GM18858 (cell line): ENCODE data around the gene IFNL3.
"Not testable (repeated sequence)": the region's sequence is repeated elsewhere in the genome, so short reads cannot be mapped to it uniquely, and the experiment has no call there.

ENCODE experiments used
- ATAC-seq: cut with Tn5 transposase; IDR thresholded peaks from one replicate; pipeline ENCODE4 v1.9.1; 2021; ENCODE audit not compliant: unreplicated experiment

Gene IFNL3

GRCh38 chr19:39218230-39219007 is 26.4 kb downstream of the IFNL3 start:
- ATAC-seq, result no peak

DNA sequence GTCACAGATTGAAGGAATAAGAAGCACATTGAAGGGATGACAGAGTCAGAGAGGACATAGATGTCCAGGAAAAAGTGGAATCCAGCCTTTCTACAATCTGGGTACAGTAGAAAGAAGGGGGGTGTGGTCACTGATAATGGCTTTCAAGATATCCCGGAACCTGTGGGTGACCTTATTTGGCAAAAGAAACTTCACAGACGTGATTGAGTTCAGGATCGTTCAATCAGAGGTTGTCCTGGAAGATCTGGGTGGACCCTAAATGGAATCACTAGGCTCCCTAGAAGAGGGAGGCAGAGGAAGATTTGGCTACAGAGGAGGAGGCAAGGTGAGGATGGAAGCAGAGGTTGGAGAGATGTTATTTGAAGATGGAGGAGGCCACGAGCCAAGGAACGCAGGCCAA is 27.7 kb downstream of the IFNL3 start:
- ATAC-seq, result no peak

- ATAC-seq, result not testable (repeated sequence)
Measured at GRCh38 chr19:39215323-39215722, 29.5 kb downstream of the IFNL3 start.

- ATAC-seq, result no peak
Measured at GRCh38 chr19:39212375-39212742, 32.4 kb downstream of the IFNL3 start.

DNA sequence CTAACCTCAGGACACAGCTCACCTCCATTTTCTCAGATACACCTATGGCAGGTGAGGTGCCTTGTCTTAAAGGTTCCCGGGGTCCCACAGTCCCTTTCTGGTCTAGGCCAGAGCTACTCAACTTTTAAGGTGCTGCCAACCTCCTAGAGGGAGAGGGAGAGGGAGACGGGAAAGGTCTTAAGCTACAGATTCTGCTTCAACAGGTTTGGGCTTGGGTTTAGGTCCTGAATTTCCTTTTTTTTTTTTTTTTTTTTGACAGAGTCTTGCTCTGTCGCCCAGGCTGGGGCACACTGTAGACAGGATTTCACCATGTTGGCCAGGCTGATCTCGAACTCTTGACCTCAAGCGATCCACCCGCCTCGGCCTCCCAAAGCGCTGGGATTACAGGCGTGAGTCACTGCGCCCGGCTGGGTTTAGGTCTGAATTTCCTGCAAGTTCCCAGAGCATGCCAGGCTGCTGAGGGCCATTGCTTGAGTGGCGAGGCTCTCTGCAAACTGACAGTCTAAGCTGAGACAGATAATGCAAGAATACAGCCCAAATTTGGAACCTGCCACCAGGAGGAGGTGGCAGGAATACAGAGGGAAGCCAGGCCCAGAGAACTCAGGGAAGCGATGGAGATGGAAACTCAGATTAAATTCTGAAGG is 33.0 kb downstream of the IFNL3 start:
- ATAC-seq, result no peak

- no peak for ATAC-seq
Measured at GRCh38 chr19:39209196-39209595, 35.6 kb downstream of the IFNL3 start.

- no peak for ATAC-seq
Measured at GRCh38 chr19:39208175-39208795, 36.5 kb downstream of the IFNL3 start.

DNA sequence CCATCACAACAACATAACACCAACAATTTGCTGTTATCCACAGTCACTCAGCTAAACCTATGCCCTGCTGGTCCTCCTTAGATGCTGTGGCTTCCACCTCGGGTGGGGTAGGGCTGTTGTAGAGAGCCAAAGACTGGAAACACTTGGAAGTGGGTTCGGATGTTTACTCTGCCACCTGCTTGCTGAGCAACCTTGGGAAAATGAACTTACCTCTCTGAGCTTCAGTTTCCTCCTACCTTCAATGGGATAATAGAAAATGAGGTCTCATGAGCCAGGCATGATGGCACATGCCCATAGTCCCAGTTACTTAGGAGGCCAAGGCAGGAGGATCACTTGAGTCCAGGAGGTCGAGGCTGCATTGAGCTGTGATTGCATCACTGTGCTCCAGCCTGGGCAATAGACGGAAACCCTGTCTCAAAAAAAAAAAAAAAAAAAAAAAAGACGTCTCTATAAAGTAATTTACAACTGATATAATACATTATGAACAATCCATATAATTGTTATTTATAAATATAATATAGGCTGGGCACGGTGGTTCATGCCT is 37.4 kb downstream of the IFNL3 start:
- no peak for ATAC-seq

GRCh38 chr19:39206122-39206521 is 38.7 kb downstream of the IFNL3 start:
- no peak for ATAC-seq

DNA sequence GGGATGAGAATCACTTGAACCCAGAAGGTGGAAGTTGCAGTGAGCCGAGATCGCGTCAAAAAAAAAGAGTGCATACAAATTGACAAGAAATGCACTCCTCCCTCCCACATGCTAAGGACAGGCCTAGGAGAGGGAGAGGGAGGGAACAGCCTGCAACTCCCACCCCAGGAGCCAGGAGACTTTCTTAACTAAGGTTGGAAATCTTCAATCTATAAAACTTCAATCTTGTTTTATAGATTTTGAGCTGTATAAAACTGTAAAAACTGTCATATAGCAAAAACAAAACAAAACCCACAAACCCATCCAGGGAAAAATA is 39.4 kb downstream of the IFNL3 start:
- ATAC-seq, result no peak

DNA sequence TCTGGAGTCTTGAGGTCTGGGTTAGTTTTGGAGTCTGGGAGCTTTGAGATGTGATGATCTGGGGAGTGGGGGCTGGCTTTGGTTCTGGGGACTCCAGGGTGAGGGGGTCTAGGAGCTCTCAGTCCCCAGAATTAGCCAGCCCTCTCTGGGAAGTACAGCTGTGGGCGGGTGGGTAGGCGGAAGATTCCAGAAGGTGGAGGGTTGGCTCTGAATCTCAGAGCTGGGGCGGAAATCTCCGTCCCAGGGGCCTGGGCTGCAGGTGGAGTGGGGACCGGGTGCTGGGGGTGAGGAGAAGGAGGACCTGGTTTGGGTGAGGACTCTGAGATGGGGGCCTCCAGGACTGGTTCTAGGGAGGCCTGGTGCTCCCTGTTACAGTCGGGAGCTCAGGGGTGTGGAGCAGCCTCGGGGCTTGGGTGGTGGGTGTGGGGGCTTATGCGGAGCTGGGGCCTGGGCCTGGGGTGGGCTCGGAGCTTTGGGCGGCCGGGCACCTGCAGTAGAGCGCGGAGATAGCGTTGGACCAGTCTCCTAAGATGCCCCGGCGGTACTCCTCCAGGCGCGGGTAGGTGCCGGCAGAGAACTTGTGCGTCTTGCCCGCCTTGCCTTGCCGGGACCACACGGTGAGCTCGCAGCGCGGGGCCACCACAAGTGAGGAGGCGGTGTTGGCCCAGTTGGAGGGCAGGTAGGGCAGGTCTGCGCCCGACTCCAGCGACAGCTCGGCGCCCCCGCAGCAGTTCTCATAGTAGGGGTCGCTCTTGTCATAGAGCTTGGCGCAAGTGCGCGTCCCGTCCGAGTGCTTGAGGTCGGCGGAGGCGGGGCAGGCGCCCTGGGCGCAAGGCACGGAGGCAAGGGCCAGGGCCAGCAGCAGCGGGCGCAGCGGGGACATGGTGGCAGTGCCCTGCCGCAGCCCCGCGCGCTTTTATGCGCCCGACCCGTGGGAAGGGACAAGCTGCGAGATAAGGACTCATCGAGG is 41.1 kb downstream of the IFNL3 start, which contains the start of gene SYCN:
TSS of gene SYCN (minus strand) at position 892 of the 970 bp plus-strand sequence. CDS start at position 883, 9 bp downstream.
- ATAC-seq, result no peak

- no peak for ATAC-seq
Measured at GRCh38 chr19:39202998-39203355, 41.8 kb downstream of the IFNL3 start.

- ATAC-seq, result no peak
Measured at GRCh38 chr19:39200803-39201115, 44.0 kb downstream of the IFNL3 start.

DNA sequence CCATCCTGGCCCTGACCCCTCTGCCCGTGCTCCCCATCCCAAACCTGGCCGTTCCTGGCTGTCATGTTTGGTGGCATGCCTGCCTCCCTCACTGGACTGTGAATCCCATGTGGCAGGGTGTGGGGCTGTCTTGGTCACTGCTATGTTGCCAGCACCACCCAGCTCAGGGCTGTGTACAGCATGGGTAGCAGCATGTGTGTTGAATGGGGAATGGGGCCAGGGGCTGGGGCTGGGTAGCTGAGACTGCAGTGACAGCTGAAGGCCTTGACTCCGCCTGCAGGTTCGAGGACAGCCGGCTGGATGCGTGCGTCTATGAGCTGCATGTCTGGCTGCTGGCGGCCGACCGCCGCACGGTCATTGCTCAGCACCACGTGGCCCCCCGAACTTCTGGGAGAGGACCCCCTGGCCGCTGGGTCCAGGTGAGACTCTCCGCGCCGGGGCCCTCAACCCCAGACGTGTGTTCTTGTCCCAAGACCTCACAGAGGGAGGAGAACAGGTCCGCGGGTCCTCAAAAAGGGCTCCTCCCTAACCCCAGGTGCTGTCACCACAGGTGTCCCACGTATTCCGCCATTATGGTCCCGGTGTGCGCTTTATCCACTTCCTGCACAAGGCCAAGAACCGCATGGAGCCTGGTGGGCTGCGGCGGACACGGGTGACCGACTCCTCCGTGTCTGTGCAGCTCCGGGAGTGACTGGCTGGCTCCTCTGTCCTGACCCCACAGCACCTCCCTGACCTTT is 44.6 kb downstream of the IFNL3 start:
- ATAC-seq, result no peak

GRCh38 chr19:39199025-39199424 is 45.8 kb downstream of the IFNL3 start:
- no peak for ATAC-seq

- no peak for ATAC-seq
Measured at GRCh38 chr19:39197808-39198207, 47.0 kb downstream of the IFNL3 start.

- ATAC-seq, result no peak
Measured at GRCh38 chr19:39196860-39197562, 47.8 kb downstream of the IFNL3 start, which contains the start of gene NCCRP1. Gene NCCRP1, plus strand, starts transcription at chr19:39196964. Its CDS starts 19 bp downstream, at chr19:39196983.

DNA sequence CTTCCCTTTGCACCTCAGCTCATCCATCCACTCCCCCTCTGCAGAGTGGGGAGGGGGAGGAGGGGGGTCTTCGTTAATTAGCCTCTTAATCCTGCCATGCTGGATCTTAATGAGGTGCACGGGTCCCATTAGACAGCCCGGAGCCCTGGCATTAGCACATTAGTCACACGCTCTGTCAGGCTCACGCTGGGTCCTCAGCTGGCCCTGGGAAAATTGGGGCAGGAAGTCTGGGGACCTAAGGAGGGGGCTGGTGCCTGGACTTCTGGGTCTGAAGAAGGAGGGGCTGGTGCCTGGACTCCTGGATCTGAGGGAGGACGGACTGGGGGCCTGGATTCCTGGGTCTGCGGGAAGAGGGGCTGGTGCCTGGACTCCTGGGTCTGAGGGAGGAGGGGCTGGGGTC is 48.5 kb downstream of the IFNL3 start:
- ATAC-seq, result no peak

- no peak for ATAC-seq
Measured at GRCh38 chr19:39195755-39196154, 49.1 kb downstream of the IFNL3 start.
